H1 (cell line): ENCODE measurements around the gene PAIP2. TPM values are rescaled to one million over a fixed set of nuclear protein-coding genes. Genes with fewer than 3 reads are reported as not detected.

Source experiments
- CTCF ChIA-PET: fragments of 300-600 bp; sonication (Branson Sonifier 250); formaldehyde crosslinking; loops from one replicate; lab custom pipeline; 2021; ENCODE audit not compliant: partially characterized antibody; lab: Charles Lee
- POLR2A ChIA-PET: fragments of 300-600 bp; sonication (Branson Sonifier 250); formaldehyde crosslinking; loops from one replicate; lab custom pipeline; 2021; ENCODE audit warnings: inconsistent platforms; ENCODE audit not compliant: partially characterized antibody; lab: Charles Lee
- DNase-seq, 2 experiments: peaks; one replicate each; pipeline versions ENCODE4 v3.0.0 to v3.0.0-alpha.2; 2010 to 2022; ENCODE audit warnings: low spot score in 2 of 2, low read depth in 1 of 2, mixed read lengths in 1 of 2
- FAIRE-seq: peaks from 2 replicates; lab custom pipeline; 2011; peaks lifted over from hg19 to GRCh38; lab: Jason Lieb, UNC
- H2AFZ ChIP-seq: 2 replicates; pipeline ENCODE4 v1.8.1; 2012; ENCODE audit warnings: low read length, inconsistent platforms
- H2AK5ac ChIP-seq: 2 replicates; pipeline ENCODE4 v1.6.1; 2013; ENCODE audit warnings: low read depth, low read length
- H2BK120ac ChIP-seq: replicated peaks from 2 replicates; pipeline ENCODE3; 2013; ENCODE audit warnings: low read depth, low read length, inconsistent platforms
- H2BK12ac ChIP-seq: 2 replicates; pipeline ENCODE4 v1.6.1; 2013; ENCODE audit warnings: low read depth, low read length
- H2BK15ac ChIP-seq: 2 replicates; pipeline ENCODE4 v1.6.1; 2013; ENCODE audit warnings: low read length
- H2BK20ac ChIP-seq: 2 replicates; pipeline ENCODE4 v1.6.1; 2013; ENCODE audit warnings: low read length
- H2BK5ac ChIP-seq: 2 replicates; pipeline ENCODE4 v1.6.1; 2013; ENCODE audit warnings: low read depth, low read length
- H3K14ac ChIP-seq: 2 replicates; pipeline ENCODE4 v1.6.1; 2013; ENCODE audit warnings: inconsistent platforms; ENCODE audit not compliant: insufficient read length
- H3K18ac ChIP-seq: 2 replicates; pipeline ENCODE4 v1.6.1; 2013; ENCODE audit warnings: low read length; ENCODE audit errors: extremely low read depth
- H3K23ac ChIP-seq: 2 replicates; pipeline ENCODE4 v1.6.1; 2013; ENCODE audit warnings: inconsistent platforms; ENCODE audit not compliant: insufficient read length
- H3K23me2 ChIP-seq: 2 replicates; pipeline ENCODE4 v1.6.1; 2013; ENCODE audit warnings: low read depth, low read length
- H3K27ac ChIP-seq: 2 replicates; pipeline ENCODE4 v1.6.1; 2011; ENCODE audit warnings: low read depth, low read length, inconsistent platforms
- H3K27me3 ChIP-seq, 4 experiments: replicated peaks in 1 of 4; 1 replicate in 1 of 4; 2 replicates in 3 of 4; pipeline versions ENCODE4 v1.6.1 to v1.8.1; 2011 to 2013; ENCODE audit warnings: low read length in 3 of 4, mild to moderate bottlenecking in 3 of 4, inconsistent platforms in 2 of 4, mixed read lengths in 2 of 4, moderate library complexity in 1 of 4; ENCODE audit not compliant: control insufficient read depth in 3 of 4, insufficient read depth in 3 of 4; ENCODE audit errors: extremely low read depth in 1 of 4
- H3K36me3 ChIP-seq, 4 experiments: 2 replicates each; pipeline versions ENCODE4 v1.6.1 to v1.8.1; 2011 to 2013; ENCODE audit warnings: mild to moderate bottlenecking in 4 of 4, low read length in 3 of 4, moderate library complexity in 2 of 4, control low read depth in 1 of 4, inconsistent platforms in 1 of 4; ENCODE audit not compliant: insufficient read depth in 4 of 4, control insufficient read depth in 2 of 4
- H3K4ac ChIP-seq: replicated peaks from 2 replicates; pipeline ENCODE3; 2013; ENCODE audit warnings: low read length, low read depth, mixed read lengths, inconsistent platforms; ENCODE audit not compliant: insufficient read length
- H3K4me1 ChIP-seq, 4 experiments: replicated peaks in 1 of 4; 1 replicate in 1 of 4; 2 replicates in 3 of 4; pipeline versions ENCODE4 v1.6.1 to v1.8.1; 2011 to 2013; ENCODE audit warnings: low read length in 3 of 4, inconsistent platforms in 2 of 4, mixed read lengths in 1 of 4; ENCODE audit not compliant: insufficient read depth in 4 of 4, control insufficient read depth in 3 of 4
- H3K4me2 ChIP-seq, 2 experiments: 2 replicates each; pipeline versions ENCODE4 v1.6.1 to v1.8.1; 2011 to 2013; ENCODE audit warnings: low read depth in 2 of 2, low read length in 2 of 2, control low read depth in 1 of 2, inconsistent platforms in 1 of 2, mild to moderate bottlenecking in 1 of 2; ENCODE audit not compliant: insufficient read depth in 1 of 2
- H3K4me3 ChIP-seq, 4 experiments: fragments of 200-600, 300-600 bp in 1 of 4; sonication (generic), shearing (Covaris generic), sonication (Bioruptor Twin) in 1 of 4; 2 replicates each; pipeline versions ENCODE4 v1.5.1 to v1.8.1; 2011 to 2016; ENCODE audit warnings: low read length in 4 of 4, low read depth in 3 of 4, control low read depth in 2 of 4, inconsistent platforms in 2 of 4, mild to moderate bottlenecking in 2 of 4, mixed read lengths in 1 of 4, moderate library complexity in 1 of 4; ENCODE audit not compliant: insufficient read depth in 2 of 4; ENCODE audit errors: extremely low read depth in 1 of 4
- H3K56ac ChIP-seq: replicated peaks from 2 replicates; pipeline ENCODE3; 2013; ENCODE audit warnings: low read depth, mild to moderate bottlenecking, mixed read lengths, low read length, inconsistent platforms; ENCODE audit not compliant: insufficient read length
- H3K79me1 ChIP-seq: 2 replicates; pipeline ENCODE4 v1.6.1; 2013; ENCODE audit warnings: low read depth, low read length, control low read depth
- H3K79me2 ChIP-seq, 2 experiments: 2 replicates each; pipeline versions ENCODE4 v1.6.1 to v1.8.1; 2012 to 2013; ENCODE audit warnings: low read length in 2 of 2, mild to moderate bottlenecking in 2 of 2, inconsistent platforms in 1 of 2; ENCODE audit not compliant: insufficient read depth in 2 of 2, control insufficient read depth in 1 of 2
- H3K9ac ChIP-seq, 4 experiments: replicated peaks in 1 of 4; 1 replicate in 1 of 4; 2 replicates in 3 of 4; pipeline versions ENCODE4 v1.6.1 to v1.8.1; 2011 to 2013; ENCODE audit warnings: low read depth in 3 of 4, low read length in 3 of 4, control low read depth in 2 of 4, mild to moderate bottlenecking in 2 of 4, moderate library complexity in 2 of 4, inconsistent platforms in 1 of 4; ENCODE audit errors: extremely low read depth in 1 of 4
- H3K9me3 ChIP-seq, 2 experiments: 2 replicates each; pipeline versions ENCODE4 v1.6.1 to v1.8.1; 2012 to 2013; ENCODE audit warnings: mild to moderate bottlenecking in 2 of 2, moderate library complexity in 2 of 2, control low read depth in 1 of 2, inconsistent platforms in 1 of 2, low read depth in 1 of 2, low read length in 1 of 2, mixed read lengths in 1 of 2; ENCODE audit not compliant: insufficient read depth in 2 of 2
- H4K20me1 ChIP-seq, 2 experiments: replicated peaks in 1 of 2; 2 replicates each; pipeline versions ENCODE3 to v1.8.1; 2011 to 2013; ENCODE audit warnings: inconsistent platforms in 2 of 2, low read length in 2 of 2, mild to moderate bottlenecking in 1 of 2; ENCODE audit not compliant: insufficient read depth in 2 of 2, control insufficient read depth in 1 of 2
- H4K5ac ChIP-seq: 2 replicates; pipeline ENCODE4 v1.6.1; 2013; ENCODE audit warnings: low read length, low read depth, mixed read lengths, inconsistent platforms; ENCODE audit not compliant: insufficient read length
- H4K8ac ChIP-seq: 2 replicates; pipeline ENCODE4 v1.8.0; 2013; ENCODE audit warnings: mild to moderate bottlenecking, moderate library complexity, low read length, inconsistent platforms; ENCODE audit not compliant: insufficient read depth; ENCODE audit errors: extremely low read depth
- H4K91ac ChIP-seq: replicated peaks from 2 replicates; pipeline ENCODE3; 2013; ENCODE audit warnings: low read length, mixed read lengths, inconsistent platforms; ENCODE audit not compliant: insufficient read length
- ASH2L ChIP-seq: fragments of 200-600, 300-600 bp; sonication (generic); IDR thresholded peaks from one replicate; pipeline ENCODE4 v1.7.1; 2017; ENCODE audit warnings: low read length
- GABPA ChIP-seq: IDR thresholded peaks from 2 replicates; pipeline ENCODE4 v1.6.1; 2011; ENCODE audit warnings: mild to moderate bottlenecking, low read length, moderate library complexity, borderline replicate concordance; ENCODE audit not compliant: insufficient read depth
- WGBS, 2 experiments: shearing (Covaris generic) in 1 of 2; methylation state at CpG; one replicate each; pipeline versions ENCODE4 v1.1.6 to v1.1.7; 2013 to 2015; ENCODE audit warnings: low lambda C conversion rate in 2 of 2, mixed read lengths in 2 of 2, inconsistent platforms in 1 of 2, low coverage in 1 of 2, missing lambda C conversion rate in 1 of 2; ENCODE audit not compliant: insufficient replicate concordance in 2 of 2, insufficient coverage in 1 of 2, insufficient read length in 1 of 2; ENCODE audit errors: extremely low coverage in 1 of 2, missing lambda C conversion rate in 1 of 2; 5-methylcytosine and 5-hydroxymethylcytosine counted together
- polyA plus RNA-seq, 7 experiments: library from polyadenylated mRNA; depleted of rRNA in 3 of 7; stranded (reverse) in 5 of 7; unstranded in 2 of 7; fragments of >200 nt in 5 of 7; fragments of 200-250 nt in 2 of 7; gene quantifications; 1 replicate in 5 of 7; 2 replicates in 1 of 7; 4 replicates in 1 of 7; pipeline versions ENCODE4 v1.2.1 to v1.2.3, GENCODE V29; 2011 to 2013; ENCODE audit warnings: missing spikeins in 2 of 7, mixed read lengths in 2 of 7
- total RNA-seq: library from RNA; stranded (reverse); fragmentation: NEBNext Ultra II Directional; extraction: Animal tissue kit (Norgen Biotek cat#: 25700); gene quantifications from 2 replicates; pipeline ENCODE4 v1.2.1, GENCODE V29; 2021

The PAIP2 gene
- total and polyA plus RNA-seq, 2 of the 8 experiments (the other 6 are each of a cell fraction or from before 2014, with no cell fraction given) = 87.6 to 162 TPM

GRCh38 chr5:139395844-139396640 is 54.4 kb downstream of the PAIP2 start:
- no peak overlapping the region for H2BK120ac ChIP-seq
- peaks cover 0 to 3% of the 10 kb centered on the region in 2 experiments for H4K20me1 ChIP-seq
- no peak overlapping the region for H4K5ac ChIP-seq
- H3K23me2 ChIP-seq = peaks cover 27% of the 10 kb centered on the region; the same call in 1 of the 2 replicates
- no peak overlapping the region for H2BK15ac ChIP-seq
- no peak overlapping the region for H3K56ac ChIP-seq
- ChIA-PET POLR2A (interaction anchor here (0.7 to 3.9 kb wide), 12 partner anchors 8 to 238 kb away, joined by 3 to 14 read pairs (median 5); partner anchors contain the start of genes MATR3, PAIP2 and SPATA24), CTCF (interaction anchor here (0.8 to 1.8 kb wide), 11 partner anchors 9 to 397 kb away, joined by 3 to 6 read pairs (median 3); partner anchors contain the start of genes MATR3 and PAIP2)
- H3K27me3 ChIP-seq = peaks cover 14 to 34% (median 28%) of the 10 kb centered on the region in 4 experiments; a peak in 6 of 7 replicates
- H4K91ac ChIP-seq = no peak overlapping the region
- 0 out of 8 replicates have a peak, but pooled peaks cover 0 to under 1% (median 0%) of the 10 kb centered on the region in 4 experiments for H3K36me3 ChIP-seq
- H3K9ac ChIP-seq = no peak overlapping the region
- H3K4me2 ChIP-seq = peak overlapping the region in 1 of 2 experiments; percentile 85; a peak in 1 of 4 replicates
- H2AFZ ChIP-seq = no peak overlapping the region
- no peak overlapping the region for H2BK5ac ChIP-seq
- peaks cover 0 to 29% (median 15%) of the 10 kb centered on the region in 4 experiments; a peak in 6 of 7 replicates for H3K4me1 ChIP-seq
- no peak overlapping the region for H3K27ac ChIP-seq
- H3K4me3 ChIP-seq = no peak overlapping the region
- H2BK20ac ChIP-seq = no peak overlapping the region
- WGBS, 2 experiments = 90% methylated on average over 8 of the region's 8 CpGs; no CpG with 5 or more reads in 1 of the 2 experiments
- H3K79me2 ChIP-seq = no peaks in the 10 kb centered on the region
- H2BK12ac ChIP-seq = no peak overlapping the region
- no peaks in the 10 kb centered on the region for H3K9me3 ChIP-seq
- no peak overlapping the region for H2AK5ac ChIP-seq
- H3K14ac ChIP-seq = no peak overlapping the region
- no peaks in the 10 kb centered on the region for H3K79me1 ChIP-seq
- H3K4ac ChIP-seq = no peak overlapping the region
- DNase-seq (no peak), FAIRE-seq (no peak)
- TF ChIP-seq ASH2L = no peak
- TF ChIP-seq GABPA = no peak
- no peak overlapping the region for H3K18ac ChIP-seq
- no peak overlapping the region for H3K23ac ChIP-seq
- no peak overlapping the region for H4K8ac ChIP-seq
